Activated CD8-positive, alpha-beta memory T cell treated with anti-CD3 and anti-CD28 coated beads, Interleukin-2, amount 50 U/mL, for 1 hour (primary cell): Measurements from ENCODE around the gene TMA7.
"Not testable (repeated sequence)": the region's sequence is repeated elsewhere in the genome, so short reads cannot be mapped to it uniquely, and the experiment has no call there.

Experiments used
- DNase-seq: peaks from one replicate; pipeline ENCODE4 v3.0.0-alpha.2; 2020; ENCODE audit errors: extremely low read depth

Gene TMA7

DNA sequence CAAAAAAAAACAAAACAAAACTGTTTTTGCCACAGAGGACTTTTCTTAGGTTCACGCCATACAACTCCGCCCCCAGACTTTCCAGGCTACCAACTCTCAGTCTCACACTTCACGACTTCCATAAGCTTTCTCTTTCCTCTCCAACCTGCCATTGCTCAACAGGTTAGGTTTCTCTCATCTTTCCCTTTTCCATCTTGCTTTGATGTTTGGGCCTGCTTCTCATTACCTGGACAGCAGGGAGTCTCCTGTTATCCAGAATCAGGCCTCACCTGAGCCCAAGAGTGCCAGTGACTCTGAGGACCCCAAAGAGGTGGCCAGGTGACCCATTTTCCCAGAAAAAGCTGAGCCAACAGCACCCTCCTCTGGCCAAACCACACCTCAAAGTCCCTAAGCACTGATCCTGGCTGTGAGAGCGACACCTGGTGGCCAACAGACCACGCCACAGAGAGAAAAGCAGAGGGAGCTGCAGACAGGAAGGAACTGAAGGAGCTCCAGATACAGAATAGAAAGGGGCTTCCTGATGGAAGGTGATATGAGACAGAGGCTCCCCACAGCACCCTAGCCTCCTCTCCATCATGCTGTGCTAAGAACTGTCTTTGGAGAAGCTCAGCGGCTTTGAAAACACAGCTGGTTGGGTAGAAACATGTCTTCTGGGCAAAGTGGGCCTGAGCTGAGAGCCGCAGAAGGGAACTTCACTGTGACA, 4.1 kb upstream of the TMA7 start:
- DNase-seq = peak; percentile 66

GRCh38 chr3:48436477-48436787, 3.6 kb upstream of the TMA7 start:
- DNase-seq = no peak

DNA sequence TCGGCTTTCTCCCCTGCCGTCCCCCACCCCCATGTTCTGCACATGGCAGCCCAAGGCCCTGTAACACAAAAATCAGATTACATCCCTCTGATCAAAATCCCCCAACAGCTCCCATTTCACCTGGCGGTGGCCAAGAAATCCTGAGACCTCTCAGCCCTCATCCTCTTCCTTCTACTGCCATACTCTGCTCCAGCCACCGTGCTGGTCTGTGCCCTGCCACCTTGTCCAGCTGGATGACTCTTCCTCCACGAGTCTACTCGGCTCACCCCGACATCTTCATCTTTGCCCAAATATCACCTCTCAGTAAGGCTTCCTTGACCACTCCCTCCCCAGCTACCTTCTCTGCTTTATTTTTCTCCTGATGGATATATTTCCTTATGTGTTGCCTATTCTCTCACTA, 3.2 kb upstream of the TMA7 start:
- no peak for DNase-seq

GRCh38 chr3:48437812-48438211, 2.2 kb upstream of the TMA7 start:
- DNase-seq = no peak

DNA sequence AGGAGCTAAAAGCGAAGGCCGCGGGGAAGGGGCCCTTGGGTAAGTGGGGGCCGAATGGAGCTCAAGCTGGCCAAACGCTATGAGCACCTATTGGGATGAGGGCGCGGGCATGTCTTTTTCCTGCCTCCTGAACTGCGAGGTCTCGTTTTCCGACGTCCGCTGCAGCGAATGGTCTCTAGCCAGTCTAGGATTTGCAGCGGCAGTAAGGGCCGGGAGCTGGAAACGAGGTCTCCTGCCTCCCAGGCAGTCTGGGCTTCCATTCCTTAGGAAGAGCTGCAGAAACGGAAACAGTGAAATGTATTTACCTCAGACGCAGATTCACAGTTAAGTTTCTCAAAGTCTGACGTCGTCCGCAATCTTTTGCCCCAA, 517 bp downstream of the TMA7 start:
- DNase-seq = no peak

DNA sequence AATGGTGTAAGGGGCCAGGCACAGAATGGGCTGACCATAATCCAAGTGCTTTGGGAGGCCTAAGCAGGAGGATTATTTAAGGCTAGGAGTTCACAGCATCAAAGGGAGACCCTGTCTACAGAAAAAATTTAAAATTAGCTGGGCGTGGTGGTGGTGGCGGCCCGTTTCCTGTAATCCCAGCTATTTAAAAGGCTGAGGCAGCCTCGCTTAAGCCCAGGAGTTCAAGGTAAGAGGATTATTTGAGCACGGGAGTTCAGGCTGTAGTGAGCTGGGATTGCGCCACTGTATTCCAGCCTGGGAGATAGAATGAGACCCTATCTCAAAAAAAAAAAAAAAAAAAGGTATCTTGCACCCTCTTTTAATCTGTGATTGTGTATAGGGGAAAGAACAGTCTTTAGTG, 1.9 kb downstream of the TMA7 start:
- DNase-seq = no peak

GRCh38 chr3:48445277-48445882, 5.3 kb downstream of the TMA7 start:
- no peak for DNase-seq

DNA sequence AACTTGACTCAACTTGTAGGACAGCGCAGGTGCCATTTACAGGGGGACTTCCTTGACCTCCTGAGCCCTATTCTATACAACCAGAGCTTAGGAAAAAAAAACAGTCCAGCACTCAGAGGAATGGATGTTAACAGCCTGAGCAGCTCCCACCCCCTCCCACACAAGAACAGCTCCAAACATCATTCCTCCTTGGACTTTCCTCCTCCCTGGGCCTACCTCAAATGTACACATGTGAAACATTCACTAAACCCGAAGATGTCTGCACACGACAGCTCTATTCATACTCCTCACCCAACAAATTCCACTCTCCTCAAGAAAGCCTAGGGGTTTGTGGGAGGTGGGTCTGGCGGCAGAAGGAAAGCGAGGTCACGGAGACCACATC, 6.0 kb downstream of the TMA7 start:
- DNase-seq = no peak

GRCh38 chr3:48446425-48447193, 6.6 kb downstream of the TMA7 start, which contains the start of gene ATRIP:
ATRIP (plus strand) TSS chr3:48446737; CDS start chr3:48446846, 109 bp downstream.
- peak; percentile 50 for DNase-seq

DNA sequence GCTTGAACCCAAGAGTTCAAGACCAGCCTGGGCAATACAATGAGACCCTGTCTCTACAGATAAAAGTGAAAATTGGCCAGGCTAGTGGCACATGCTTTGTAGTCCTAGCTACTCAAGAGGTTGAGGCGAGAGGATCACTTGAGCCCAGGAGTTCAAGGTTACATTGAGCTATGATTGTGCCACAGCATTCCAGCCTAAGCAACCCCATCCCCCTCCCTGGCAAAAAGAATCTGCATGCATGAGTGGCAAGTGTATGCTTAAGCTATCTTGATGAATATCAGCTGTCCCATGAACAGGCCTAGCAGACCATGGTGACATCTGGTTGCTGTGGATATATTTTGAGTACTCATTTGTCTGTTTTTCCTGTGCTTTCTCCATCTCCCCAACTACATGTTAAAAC, 11.2 kb downstream of the TMA7 start:
- no peak for DNase-seq

DNA sequence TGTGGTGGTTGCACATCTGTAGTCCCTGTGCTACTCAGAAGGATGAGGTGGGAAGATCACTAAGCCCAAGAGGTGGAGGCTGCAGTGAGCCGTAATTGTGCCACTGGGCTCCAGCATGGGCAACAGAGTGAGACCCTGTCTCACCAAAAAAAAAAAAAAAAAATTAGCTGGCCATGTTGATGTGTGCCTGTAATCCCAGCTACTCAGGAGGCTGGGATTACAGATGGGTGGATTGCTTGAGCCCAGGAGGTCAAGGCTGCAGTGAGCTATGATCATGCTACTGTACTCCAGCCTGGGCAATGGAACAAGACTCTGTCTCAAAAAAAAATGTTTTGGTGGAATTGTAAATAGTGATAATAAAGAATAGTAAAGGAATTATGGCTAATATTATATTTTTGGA, 16.4 kb downstream of the TMA7 start:
- no peak for DNase-seq

GRCh38 chr3:48459331-48459730, 19.3 kb downstream of the TMA7 start:
- no peak for DNase-seq

GRCh38 chr3:48459773-48460516, 19.9 kb downstream of the TMA7 start:
- no peak for DNase-seq

DNA sequence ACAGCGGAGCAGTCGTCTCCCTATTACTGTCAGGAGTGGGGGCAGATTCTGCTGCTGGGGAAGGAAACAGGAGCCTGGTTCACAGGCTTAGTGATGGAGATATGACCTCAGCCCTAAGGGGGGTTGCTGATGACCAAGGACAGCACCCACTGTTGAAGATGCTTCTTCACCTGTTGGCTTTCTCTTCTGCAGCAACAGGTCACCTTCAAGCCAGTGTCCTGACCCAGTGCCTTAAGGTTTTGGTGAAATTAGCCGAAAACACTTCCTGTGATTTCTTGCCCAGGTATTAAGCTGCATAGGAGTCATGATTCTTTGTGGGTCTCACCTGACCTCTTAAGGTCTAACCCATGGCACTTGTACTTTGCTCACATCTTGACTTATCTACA, 20.5 kb downstream of the TMA7 start:
- no peak for DNase-seq

DNA sequence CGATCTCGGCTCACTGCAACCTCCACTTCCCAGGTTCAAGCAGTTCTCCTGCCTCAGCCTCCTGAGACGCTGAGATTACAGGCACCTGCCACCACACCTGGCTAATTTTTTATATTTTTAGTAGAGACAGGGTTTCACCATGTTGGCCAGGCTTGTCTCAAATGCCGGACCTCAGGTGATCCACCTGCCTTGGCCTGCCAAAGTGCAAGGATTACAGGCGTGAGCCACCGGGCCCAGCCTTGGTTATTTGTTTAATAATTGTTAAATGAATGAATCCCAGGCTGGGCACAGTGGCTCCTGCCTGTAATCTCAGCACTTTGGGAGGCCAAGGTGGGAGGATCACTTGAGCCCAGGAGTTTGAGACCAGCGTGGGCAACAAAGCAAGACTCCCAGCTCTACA, 21.7 kb downstream of the TMA7 start:
- not testable (repeated sequence) for DNase-seq

GRCh38 chr3:48463703-48464102, 23.6 kb downstream of the TMA7 start:
- DNase-seq = no peak

DNA sequence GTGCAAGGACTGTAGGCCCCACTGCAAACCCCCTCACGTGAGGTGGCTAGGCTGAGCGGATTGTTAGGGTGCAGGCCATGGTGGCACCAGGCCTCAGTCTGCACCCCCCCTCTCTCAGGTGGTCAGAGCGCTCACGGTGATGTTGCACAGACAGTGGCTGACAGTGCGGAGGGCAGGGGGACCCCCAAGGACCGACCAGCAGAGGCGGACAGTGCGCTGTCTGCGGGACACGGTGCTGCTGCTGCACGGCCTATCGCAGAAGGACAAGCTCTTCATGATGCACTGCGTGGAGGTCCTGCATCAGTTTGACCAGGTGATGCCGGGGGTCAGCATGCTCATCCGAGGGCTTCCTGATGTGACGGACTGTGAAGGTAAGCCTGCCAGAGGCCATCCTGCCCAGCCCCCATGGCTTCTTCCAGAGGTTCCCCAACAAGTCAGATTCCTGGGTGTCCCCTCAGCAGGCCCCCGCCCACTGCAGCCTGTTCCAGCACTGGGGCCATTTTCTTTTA, 24.7 kb downstream of the TMA7 start:
- DNase-seq = no peak

- DNase-seq = no peak
Measured at GRCh38 chr3:48465237-48465530, 25.1 kb downstream of the TMA7 start.

GRCh38 chr3:48465531-48466378, 25.7 kb downstream of the TMA7 start:
- no peak for DNase-seq

GRCh38 chr3:48466386-48467109, 26.5 kb downstream of the TMA7 start:
- no peak for DNase-seq

DNA sequence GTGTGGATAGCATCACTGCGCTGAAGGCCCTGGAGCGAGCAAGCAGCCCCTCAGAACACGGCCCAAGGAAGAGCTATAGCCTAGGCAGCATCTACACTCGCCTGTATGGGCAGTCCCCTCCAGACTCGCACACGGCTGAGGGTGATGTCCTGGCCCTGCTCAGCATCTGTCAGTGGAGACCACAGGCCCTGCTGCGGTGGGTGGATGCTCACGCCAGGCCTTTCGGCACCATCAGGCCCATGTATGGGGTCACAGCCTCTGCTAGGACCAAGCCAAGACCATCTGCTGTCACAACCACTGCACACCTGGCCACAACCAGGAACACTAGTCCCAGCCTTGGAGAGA, 27.0 kb downstream of the TMA7 start:
- no peak for DNase-seq
